SK-N-MC (cell line): Measurements from ENCODE around the gene ANKRD42.

ENCODE experiments used
- EZH2 ChIP-seq: fragments of 200-600 bp; sonication (generic); IDR thresholded peaks from one replicate; pipeline ENCODE4 v1.6.1; 2017; ENCODE audit warnings: antibody characterized with exemption
- FOXP2 ChIP-seq: optimal IDR thresholded peaks from 2 replicates; pipeline ENCODE3; 2011; ENCODE audit warnings: mild to moderate bottlenecking, moderate library complexity; ENCODE audit not compliant: insufficient read depth; ENCODE audit errors: extremely low read length, control extremely low read depth
- POLR2AphosphoS5 ChIP-seq: IDR thresholded peaks from 2 replicates; pipeline ENCODE4 v1.6.1; 2012; ENCODE audit warnings: mild to moderate bottlenecking, low read depth, low read length, borderline replicate concordance

- TF ChIP-seq EZH2, result no peak
- no peak for TF ChIP-seq POLR2AphosphoS5
- no peak for TF ChIP-seq FOXP2
Measured at GRCh38 chr11:83255366-83255765, 61.9 kb downstream of the ANKRD42 start.
